Fibroblast of lung (primary cell): ENCODE results near the gene HMG20A. TPM values are rescaled to one million over a fixed set of nuclear protein-coding genes. Genes with fewer than 3 reads are reported as not detected.

Source experiments
- DNase-seq, 2 donors: peaks; one replicate each; pipeline versions ENCODE4 v3.0.0 to v3.0.0-alpha.2; 2010; ENCODE audit warnings: low read depth in 2 of 2
- H2AFZ ChIP-seq: 2 replicates; pipeline ENCODE4 v1.5.1; 2012; ENCODE audit warnings: low read length, control low read depth, inconsistent platforms
- H3K27ac ChIP-seq: 2 replicates; pipeline ENCODE4 v1.5.1; 2011; ENCODE audit warnings: low read length, control low read depth; ENCODE audit not compliant: insufficient read depth
- H3K27me3 ChIP-seq: 2 replicates; pipeline ENCODE4 v1.5.1; 2011; ENCODE audit warnings: mild to moderate bottlenecking, low read length; ENCODE audit not compliant: control insufficient read depth, insufficient read depth
- H3K36me3 ChIP-seq: 2 replicates; pipeline ENCODE4 v1.5.1; 2011; ENCODE audit warnings: low read length; ENCODE audit not compliant: control insufficient read depth, insufficient read depth
- H3K4me1 ChIP-seq: 2 replicates; pipeline ENCODE4 v1.5.1; 2011; ENCODE audit warnings: low read length; ENCODE audit not compliant: control insufficient read depth, insufficient read depth; ENCODE audit errors: extremely low read depth
- H3K4me2 ChIP-seq: 2 replicates; pipeline ENCODE4 v1.5.1; 2011; ENCODE audit warnings: low read length, control low read depth; ENCODE audit not compliant: insufficient read depth; ENCODE audit errors: extremely low read depth
- H3K4me3 ChIP-seq, 4 experiments: fragments of 200-600 bp in 1 of 4; sonication (generic) in 1 of 4; replicated peaks in 1 of 4; 2 replicates each; pipeline ENCODE4 v1.5.1; 2011 to 2016; ENCODE audit warnings: low read length in 4 of 4, low read depth in 3 of 4, mild to moderate bottlenecking in 3 of 4, control low read depth in 2 of 4, inconsistent platforms in 1 of 4, mixed read lengths in 1 of 4; ENCODE audit not compliant: insufficient read depth in 1 of 4; ENCODE audit errors: control extremely low read depth in 1 of 4
- H3K79me2 ChIP-seq: 2 replicates; pipeline ENCODE4 v1.5.1; 2012; ENCODE audit warnings: mild to moderate bottlenecking, low read length, inconsistent platforms; ENCODE audit not compliant: control insufficient read depth, insufficient read depth
- H3K9ac ChIP-seq: 2 replicates; pipeline ENCODE4 v1.5.1; 2011; ENCODE audit warnings: mild to moderate bottlenecking, low read length, control low read depth; ENCODE audit not compliant: insufficient read depth
- H3K9me3 ChIP-seq: 2 replicates; pipeline ENCODE4 v1.5.1; 2012; ENCODE audit warnings: low read depth, low read length; ENCODE audit not compliant: control insufficient read depth, insufficient read depth
- H4K20me1 ChIP-seq: 2 replicates; pipeline ENCODE4 v1.5.1; 2011; ENCODE audit warnings: low read length; ENCODE audit not compliant: control insufficient read depth, insufficient read depth; ENCODE audit errors: extremely low read depth
- EZH2 ChIP-seq: IDR thresholded peaks from 2 replicates; pipeline ENCODE4 v1.5.1; 2012; ENCODE audit warnings: low read length, control low read depth, mild to moderate bottlenecking; ENCODE audit errors: missing control alignments
- polyA plus RNA-seq, 2 donors: library from polyadenylated mRNA; depleted of rRNA in 1 of 2; stranded (reverse) in 1 of 2; unstranded in 1 of 2; fragments of >200 nt; gene quantifications; 2 replicates each; pipeline ENCODE4 v1.2.1, GENCODE V29; 2011 to 2012; ENCODE audit warnings: missing spikeins in 1 of 2
- total RNA-seq: library from RNA; depleted of rRNA; stranded (reverse); fragments of >200 nt; gene quantifications from 2 replicates; pipeline ENCODE4 v1.2.1, GENCODE V29; 2014
- TF ChIP-seq, protein P1 (sequence below), 2 donors: IDR thresholded peaks in 1 of 2; conservative IDR thresholded peaks in 1 of 2; 1 replicate in 1 of 2; 2 replicates in 1 of 2; pipeline ENCODE4 v1.5.1; 2011 to 2012; ENCODE audit warnings: low read length in 2 of 2, control low read depth in 1 of 2, inconsistent platforms in 1 of 2, low read depth in 1 of 2, mild to moderate bottlenecking in 1 of 2

HMG20A gene
- total and polyA plus RNA-seq, 2 donors (not counting 1 experiment from before 2014, with no cell fraction given), result 26.3 to 38.0 TPM

DNA sequence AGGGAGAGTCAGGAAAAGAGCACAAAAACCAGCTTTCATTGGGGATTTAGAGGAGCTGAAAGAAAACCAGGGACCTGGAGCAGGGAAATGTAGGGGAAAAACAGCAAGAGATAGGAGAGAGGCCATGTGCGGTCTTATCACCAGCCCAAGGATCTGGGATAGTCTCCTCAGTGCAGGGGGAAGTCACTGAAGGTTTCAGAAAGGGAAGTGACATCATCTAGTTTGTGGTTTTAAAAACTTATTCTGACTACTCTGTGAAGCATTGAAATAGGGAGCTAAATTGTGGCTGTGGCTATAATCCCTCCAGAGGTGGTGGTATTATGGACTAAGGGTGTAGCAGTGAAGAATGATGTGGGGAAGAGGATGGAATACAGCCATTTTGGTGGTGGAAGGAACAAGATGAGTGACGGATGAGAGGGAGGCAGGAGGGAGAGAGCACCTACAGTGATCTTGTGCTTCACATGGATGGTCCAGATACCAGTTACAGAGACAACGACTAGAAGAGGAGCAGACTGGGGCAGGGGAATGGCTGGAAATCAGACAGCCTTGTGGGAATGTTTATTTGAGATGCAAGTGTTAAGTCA is 72.7 kb downstream of the HMG20A start:
- H3K9me3 ChIP-seq, result no peaks in the 10 kb centered on the region
- peak in 1 of 2 donors; percentile 78 for DNase-seq
- H3K27ac ChIP-seq, result no peak overlapping the region
- H4K20me1 ChIP-seq, result no peaks in the 10 kb centered on the region
- H3K27me3 ChIP-seq, result no peaks in the 10 kb centered on the region
- H3K79me2 ChIP-seq, result no peaks in the 10 kb centered on the region
- peaks cover 25% of the 10 kb centered on the region for H3K4me1 ChIP-seq
- no peak overlapping the region for H3K4me3 ChIP-seq
- no peak overlapping the region for H2AFZ ChIP-seq
- no peak overlapping the region for H3K9ac ChIP-seq
- TF ChIP-seq EZH2, result no peak
- TF ChIP-seq, protein P1, sequence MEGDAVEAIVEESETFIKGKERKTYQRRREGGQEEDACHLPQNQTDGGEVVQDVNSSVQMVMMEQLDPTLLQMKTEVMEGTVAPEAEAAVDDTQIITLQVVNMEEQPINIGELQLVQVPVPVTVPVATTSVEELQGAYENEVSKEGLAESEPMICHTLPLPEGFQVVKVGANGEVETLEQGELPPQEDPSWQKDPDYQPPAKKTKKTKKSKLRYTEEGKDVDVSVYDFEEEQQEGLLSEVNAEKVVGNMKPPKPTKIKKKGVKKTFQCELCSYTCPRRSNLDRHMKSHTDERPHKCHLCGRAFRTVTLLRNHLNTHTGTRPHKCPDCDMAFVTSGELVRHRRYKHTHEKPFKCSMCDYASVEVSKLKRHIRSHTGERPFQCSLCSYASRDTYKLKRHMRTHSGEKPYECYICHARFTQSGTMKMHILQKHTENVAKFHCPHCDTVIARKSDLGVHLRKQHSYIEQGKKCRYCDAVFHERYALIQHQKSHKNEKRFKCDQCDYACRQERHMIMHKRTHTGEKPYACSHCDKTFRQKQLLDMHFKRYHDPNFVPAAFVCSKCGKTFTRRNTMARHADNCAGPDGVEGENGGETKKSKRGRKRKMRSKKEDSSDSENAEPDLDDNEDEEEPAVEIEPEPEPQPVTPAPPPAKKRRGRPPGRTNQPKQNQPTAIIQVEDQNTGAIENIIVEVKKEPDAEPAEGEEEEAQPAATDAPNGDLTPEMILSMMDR (conservative IDR thresholded peaks at IDR 0.05 in 1 of 2, IDR thresholded peaks at IDR 0.05 in 1 of 2; ENCODE audit: low read depth in 1 of 2, low read length in 2 of 2), result no peak
- no peaks in the 10 kb centered on the region for H3K36me3 ChIP-seq
- no peak overlapping the region for H3K4me2 ChIP-seq

DNA sequence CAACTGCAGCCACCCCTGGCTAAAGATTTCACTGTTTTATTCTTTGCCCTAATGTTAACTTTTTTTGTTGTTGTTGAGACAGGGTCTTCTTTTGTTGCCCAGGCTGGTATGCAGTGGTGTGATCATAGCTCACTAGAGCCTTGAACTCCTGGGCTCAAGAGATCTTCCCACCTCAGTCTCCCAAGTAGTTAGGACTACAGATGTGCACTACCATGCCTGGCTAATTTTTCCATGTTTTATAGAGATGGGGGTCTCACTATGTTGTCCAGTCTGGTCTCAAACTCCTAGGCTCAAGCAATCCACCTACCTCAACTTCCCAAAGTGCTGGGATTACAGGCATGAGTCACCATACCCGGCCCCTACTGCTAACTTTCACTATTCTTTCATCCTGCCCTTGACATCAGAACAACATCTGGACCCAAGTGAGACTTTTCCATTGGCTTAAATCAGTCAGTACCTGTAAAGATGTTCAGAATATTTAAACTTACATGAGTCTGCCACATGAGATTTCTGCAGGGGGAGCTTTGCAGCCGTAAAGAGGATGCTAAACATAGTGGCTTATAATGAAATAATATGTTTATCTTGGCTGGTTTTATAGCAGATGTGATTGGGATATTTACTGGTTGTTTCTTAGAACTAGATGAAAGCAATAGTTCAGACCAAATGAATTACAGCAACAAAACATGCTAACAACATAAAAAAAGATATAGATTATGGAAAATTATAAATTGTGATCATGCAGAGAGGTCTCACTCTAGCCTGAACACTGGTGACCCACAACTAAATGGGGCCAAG is 73.6 kb downstream of the HMG20A start:
- Histone ChIP-seq H3K27ac (no peak overlapping the region), H3K4me3 (no peak overlapping the region), H3K4me2 (no peak overlapping the region), H3K4me1 (peaks cover 27% of the 10 kb centered on the region), H2AFZ (no peak overlapping the region), H3K36me3 (no peaks in the 10 kb centered on the region), H3K27me3 (no peaks in the 10 kb centered on the region), H3K9me3 (no peaks in the 10 kb centered on the region), H3K9ac (no peak overlapping the region), H3K79me2 (no peaks in the 10 kb centered on the region), H4K20me1 (no peaks in the 10 kb centered on the region)
- no peak for DNase-seq
- TF ChIP-seq, protein P1 (conservative IDR thresholded peaks at IDR 0.05 in 1 of 2, IDR thresholded peaks at IDR 0.05 in 1 of 2; ENCODE audit: low read depth in 1 of 2, low read length in 2 of 2), result no peak
- TF ChIP-seq EZH2, result no peak

DNA sequence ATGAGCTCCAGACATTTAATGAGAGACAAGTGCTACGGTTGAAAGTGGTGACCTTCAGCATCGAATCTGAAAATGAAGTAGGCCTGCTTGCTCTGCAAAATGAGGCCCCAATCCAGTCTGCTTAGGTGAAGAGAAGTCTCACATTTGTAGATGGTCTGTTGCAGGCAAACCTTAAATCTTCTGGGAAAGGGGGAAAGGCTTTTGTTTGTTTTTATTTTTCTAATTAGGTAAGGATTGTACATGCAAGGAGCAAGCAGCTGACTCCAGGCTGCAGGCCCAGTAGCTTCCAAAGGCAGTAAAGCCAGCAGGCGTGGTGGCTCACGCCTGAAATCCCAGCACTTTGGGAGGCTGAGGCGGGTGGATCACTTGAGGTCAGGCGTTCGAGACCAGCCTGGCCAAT is 74.3 kb downstream of the HMG20A start:
- Histone ChIP-seq H3K4me3 (no peak overlapping the region), H3K79me2 (no peaks in the 10 kb centered on the region), H3K9me3 (no peaks in the 10 kb centered on the region), H3K4me2 (no peak overlapping the region), H4K20me1 (no peaks in the 10 kb centered on the region), H3K9ac (no peak overlapping the region), H3K27ac (no peak overlapping the region), H3K36me3 (no peaks in the 10 kb centered on the region), H3K4me1 (peaks cover 28% of the 10 kb centered on the region), H2AFZ (no peak overlapping the region), H3K27me3 (no peaks in the 10 kb centered on the region)
- TF ChIP-seq, protein P1 (conservative IDR thresholded peaks at IDR 0.05 in 1 of 2, IDR thresholded peaks at IDR 0.05 in 1 of 2; ENCODE audit: low read depth in 1 of 2, low read length in 2 of 2), result no peak
- no peak for TF ChIP-seq EZH2
- DNase-seq, result no peak
